NT2/D1 (cell line): ENCODE results near the gene FUBP3.

Source experiments
- SUZ12 ChIP-seq: IDR thresholded peaks from 2 replicates; pipeline ENCODE4 v1.6.1; 2011; ENCODE audit not compliant: insufficient read length, insufficient read depth; ENCODE audit errors: extremely low read depth
- YY1 ChIP-seq: IDR thresholded peaks from 2 replicates; pipeline ENCODE4 v1.6.1; 2011; ENCODE audit not compliant: insufficient read length, insufficient read depth
- ZNF274 ChIP-seq: IDR thresholded peaks from 2 replicates; pipeline ENCODE4 v1.6.1; 2011; ENCODE audit warnings: mild to moderate bottlenecking, low read depth, low read length

- TF ChIP-seq SUZ12, result no peak
- TF ChIP-seq ZNF274, result no peak
- TF ChIP-seq YY1, result no peak
Observed at GRCh38 chr9:130597228-130597627, 17.9 kb downstream of the FUBP3 start.
